Measurements from ENCODE around the gene CCDC15. TPM values are rescaled to one million over a fixed set of nuclear protein-coding genes. Genes with fewer than 3 reads are reported as not detected.

The CCDC15 gene
- total RNA-seq, 4 donors from 2014 or later: 0.69 to 1.7 (median 1.3) TPM

GRCh38 chr11:124984512-124984854 lies 30.5 kb downstream of the CCDC15 start:
- ATAC-seq: no peak
- no peaks in the 10 kb centered on the region for H3K27me3 ChIP-seq
- peaks cover 0 to 28% (median 0%) of the 10 kb centered on the region in 3 donors for H3K9me3 ChIP-seq
- 88 to 93% methylated on average over 2 to 3 of the region's 3 CpGs for WGBS, 2 donors (ENCODE audit: low coverage in 1 of 2)
- H3K4me3 ChIP-seq: no peak overlapping the region
- TF ChIP-seq POLR2A (IDR thresholded peaks at IDR 0.05): no peak
- no peak for TF ChIP-seq CTCF (IDR thresholded peaks at IDR 0.05)
- TF ChIP-seq POLR2AphosphoS5 (IDR thresholded peaks at IDR 0.05): no peak
- no peak for TF ChIP-seq EP300 (IDR thresholded peaks at IDR 0.05)
- peaks cover 0 to 25% of the 10 kb centered on the region in 2 donors for H3K36me3 ChIP-seq
- H3K4me1 ChIP-seq: no peaks in the 10 kb centered on the region
- no peak overlapping the region for H3K27ac ChIP-seq

- no peak for TF ChIP-seq POLR2A (IDR thresholded peaks at IDR 0.05)
- no peak for TF ChIP-seq POLR2AphosphoS5 (IDR thresholded peaks at IDR 0.05)
- TF ChIP-seq EP300 (IDR thresholded peaks at IDR 0.05): no peak
- no peak for TF ChIP-seq CTCF (IDR thresholded peaks at IDR 0.05)
- H3K36me3 ChIP-seq: peaks cover 0 to 17% of the 10 kb centered on the region in 2 donors
- no peak for ATAC-seq
- no peaks in the 10 kb centered on the region for H3K4me1 ChIP-seq
- no peak overlapping the region for H3K27ac ChIP-seq
- H3K27me3 ChIP-seq: no peaks in the 10 kb centered on the region
- no peak overlapping the region for H3K4me3 ChIP-seq
- peaks cover 0 to 7% (median 0%) of the 10 kb centered on the region in 3 donors for H3K9me3 ChIP-seq
- WGBS, 2 donors (ENCODE audit: low coverage in 1 of 2): 91 to 100% methylated on average over 1 of the region's 1 CpG
These were observed 33.1 kb downstream of the CCDC15 start for GRCh38 chr11:124987096-124987495.

GRCh38 chr11:124988063-124988462 lies 34.1 kb downstream of the CCDC15 start:
- TF ChIP-seq CTCF (IDR thresholded peaks at IDR 0.05): no peak
- no peak for TF ChIP-seq POLR2AphosphoS5 (IDR thresholded peaks at IDR 0.05)
- no peak for TF ChIP-seq EP300 (IDR thresholded peaks at IDR 0.05)
- no peak for TF ChIP-seq POLR2A (IDR thresholded peaks at IDR 0.05)
- no peak overlapping the region for H3K4me3 ChIP-seq
- ATAC-seq: no peak
- H3K4me1 ChIP-seq: no peaks in the 10 kb centered on the region
- no peak overlapping the region for H3K27ac ChIP-seq
- no peaks in the 10 kb centered on the region for H3K27me3 ChIP-seq
- peaks cover 0 to 18% of the 10 kb centered on the region in 2 donors for H3K36me3 ChIP-seq
- 92 to 100% methylated on average over 3 of the region's 3 CpGs for WGBS, 2 donors (ENCODE audit: low coverage in 1 of 2)
- no peaks in the 10 kb centered on the region for H3K9me3 ChIP-seq

GRCh38 chr11:125001079-125001778 lies 47.2 kb downstream of the CCDC15 start:
- Histone ChIP-seq H3K9me3 (peaks cover 0 to 17% (median 0%) of the 10 kb centered on the region in 3 donors), H3K27me3 (no peaks in the 10 kb centered on the region), H3K27ac (no peak overlapping the region), H3K4me1 (no peaks in the 10 kb centered on the region), H3K36me3 (peaks cover 0 to 20% of the 10 kb centered on the region in 2 donors), H3K4me3 (no peak overlapping the region)
- 87 to 94% methylated on average over 2 of the region's 2 CpGs for WGBS, 2 donors (ENCODE audit: low coverage in 1 of 2)
- TF ChIP-seq POLR2A (IDR thresholded peaks at IDR 0.05) (no peak), CTCF (IDR thresholded peaks at IDR 0.05) (no peak), EP300 (IDR thresholded peaks at IDR 0.05) (no peak), POLR2AphosphoS5 (IDR thresholded peaks at IDR 0.05) (no peak)
- no peak for ATAC-seq

- ATAC-seq: no peak
- Histone ChIP-seq H3K36me3 (peaks cover 0 to 20% of the 10 kb centered on the region in 2 donors), H3K27ac (no peak overlapping the region), H3K9me3 (peaks cover 0 to 22% (median 0%) of the 10 kb centered on the region in 3 donors), H3K4me3 (no peak overlapping the region), H3K27me3 (no peaks in the 10 kb centered on the region), H3K4me1 (no peaks in the 10 kb centered on the region)
- TF ChIP-seq EP300 (IDR thresholded peaks at IDR 0.05) (no peak), POLR2AphosphoS5 (IDR thresholded peaks at IDR 0.05) (no peak), CTCF (IDR thresholded peaks at IDR 0.05) (no peak), POLR2A (IDR thresholded peaks at IDR 0.05) (no peak)
- 81 to 93% methylated on average over 2 of the region's 2 CpGs for WGBS, 2 donors (ENCODE audit: low coverage in 1 of 2)
These were observed 47.8 kb downstream of the CCDC15 start for GRCh38 chr11:125001849-125002248.
